MM.1S (cell line): ENCODE data around the gene PRRG2.

Source experiments
- DNase-seq: peaks from one replicate; pipeline ENCODE4 v3.0.0-alpha.2; 2015
- H2AFZ ChIP-seq: fragments of 300-600 bp; sonication (generic); 2 replicates; pipeline ENCODE4 v1.6.0; 2016; ENCODE audit warnings: antibody characterized with exemption, low read length
- H3F3A ChIP-seq: fragments of 300-600 bp; sonication (generic); 2 replicates; pipeline ENCODE4 v1.6.1; 2016; ENCODE audit warnings: mild to moderate bottlenecking, antibody characterized with exemption, low read length, moderate library complexity, mixed read lengths; ENCODE audit not compliant: insufficient read depth
- H3K27ac ChIP-seq: fragments of 300-600 bp; sonication (generic); 2 replicates; pipeline ENCODE4 v1.5.1; 2016; ENCODE audit warnings: mild to moderate bottlenecking, low read length
- H3K27me3 ChIP-seq: fragments of 300-600 bp; sonication (generic); replicated peaks from 2 replicates; pipeline ENCODE4 v1.6.0; 2016; ENCODE audit warnings: low read length; ENCODE audit not compliant: insufficient read depth
- H3K36me3 ChIP-seq: fragments of 300-600 bp; sonication (generic); replicated peaks from 2 replicates; pipeline ENCODE4 v1.6.1; 2016; ENCODE audit warnings: mild to moderate bottlenecking, low read length, mixed read lengths; ENCODE audit not compliant: insufficient read depth
- H3K4me1 ChIP-seq: fragments of 300-600 bp; sonication (generic); 2 replicates; pipeline ENCODE4 v1.6.1; 2016; ENCODE audit warnings: low read length, mixed read lengths
- H3K4me2 ChIP-seq: fragments of 300-600 bp; sonication (generic); 2 replicates; pipeline ENCODE4 v1.6.0; 2016; ENCODE audit warnings: low read depth, low read length
- H3K4me3 ChIP-seq: fragments of 300-600 bp; sonication (generic); 2 replicates; pipeline ENCODE4 v1.5.1; 2016; ENCODE audit warnings: low read length, mixed read lengths
- H3K79me2 ChIP-seq: fragments of 300-600 bp; sonication (generic); 2 replicates; pipeline ENCODE4 v1.6.1; 2016; ENCODE audit warnings: mixed run types, low read length, mixed read lengths
- H3K9ac ChIP-seq: fragments of 300-600 bp; sonication (generic); 2 replicates; pipeline ENCODE4 v1.6.1; 2016; ENCODE audit warnings: low read length, mixed read lengths
- H3K9me2 ChIP-seq: fragments of 300-600 bp; sonication (generic); replicated peaks from 2 replicates; pipeline ENCODE4 v1.6.1; 2016; ENCODE audit warnings: mild to moderate bottlenecking, low read length, mixed read lengths; ENCODE audit not compliant: insufficient read depth
- H3K9me3 ChIP-seq: fragments of 300-600 bp; sonication (generic); replicated peaks from 2 replicates; pipeline ENCODE4 v1.6.1; 2016; ENCODE audit warnings: mild to moderate bottlenecking, low read length, mixed read lengths; ENCODE audit not compliant: insufficient read depth
- H4K20me1 ChIP-seq: fragments of 300-600 bp; sonication (generic); 2 replicates; pipeline ENCODE4 v1.6.1; 2016; ENCODE audit warnings: mild to moderate bottlenecking, low read length, moderate library complexity, mixed read lengths; ENCODE audit not compliant: insufficient read depth
- EZH2 ChIP-seq: fragments of 300-600 bp; sonication (generic); optimal IDR thresholded peaks from 2 replicates; pipeline ENCODE3; 2017; ENCODE audit warnings: low read depth, mild to moderate bottlenecking, antibody characterized with exemption, low read length, mixed read lengths
- EZH2phosphoT487 ChIP-seq: fragments of 300-600 bp; sonication (generic); IDR thresholded peaks from 2 replicates; pipeline ENCODE4 v1.6.1; 2018; ENCODE audit warnings: antibody characterized with exemption, low read length
- TF ChIP-seq, protein P1 (sequence below): fragments of 300-600 bp; sonication (generic); IDR thresholded peaks from 2 replicates; pipeline ENCODE4 v1.5.1; 2016; ENCODE audit warnings: antibody characterized with exemption, low read length, mixed read lengths

The PRRG2 gene

DNA sequence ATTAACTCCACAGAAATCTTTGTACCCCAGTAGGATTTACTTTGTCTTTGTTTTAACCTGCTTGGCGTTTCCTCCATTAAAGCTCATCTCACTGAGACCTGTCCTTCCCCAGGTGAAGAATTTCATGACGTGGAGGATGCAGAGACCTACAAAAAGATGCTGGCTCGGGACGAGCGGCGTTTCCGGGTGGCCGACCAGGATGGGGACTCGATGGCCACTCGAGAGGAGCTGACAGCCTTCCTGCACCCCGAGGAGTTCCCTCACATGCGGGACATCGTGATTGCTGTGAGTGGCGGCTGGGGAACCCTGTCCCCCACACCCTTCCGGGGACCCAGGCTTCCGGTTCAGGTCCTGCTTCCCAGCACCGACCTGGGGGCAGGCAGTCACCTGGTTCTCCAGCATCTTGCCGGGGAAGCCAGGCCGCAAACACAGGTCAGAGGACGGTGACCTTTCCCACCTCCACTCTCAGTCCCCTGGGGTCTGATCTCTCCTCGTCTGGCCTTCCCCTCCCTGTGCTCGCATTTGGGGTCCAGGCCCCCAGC lies 44.1 kb upstream of the PRRG2 start:
- H3K9me2 ChIP-seq, result no peaks in the 10 kb centered on the region
- H3K4me2 ChIP-seq, result no peak overlapping the region
- TF ChIP-seq EZH2, result no peak
- TF ChIP-seq, protein P1, sequence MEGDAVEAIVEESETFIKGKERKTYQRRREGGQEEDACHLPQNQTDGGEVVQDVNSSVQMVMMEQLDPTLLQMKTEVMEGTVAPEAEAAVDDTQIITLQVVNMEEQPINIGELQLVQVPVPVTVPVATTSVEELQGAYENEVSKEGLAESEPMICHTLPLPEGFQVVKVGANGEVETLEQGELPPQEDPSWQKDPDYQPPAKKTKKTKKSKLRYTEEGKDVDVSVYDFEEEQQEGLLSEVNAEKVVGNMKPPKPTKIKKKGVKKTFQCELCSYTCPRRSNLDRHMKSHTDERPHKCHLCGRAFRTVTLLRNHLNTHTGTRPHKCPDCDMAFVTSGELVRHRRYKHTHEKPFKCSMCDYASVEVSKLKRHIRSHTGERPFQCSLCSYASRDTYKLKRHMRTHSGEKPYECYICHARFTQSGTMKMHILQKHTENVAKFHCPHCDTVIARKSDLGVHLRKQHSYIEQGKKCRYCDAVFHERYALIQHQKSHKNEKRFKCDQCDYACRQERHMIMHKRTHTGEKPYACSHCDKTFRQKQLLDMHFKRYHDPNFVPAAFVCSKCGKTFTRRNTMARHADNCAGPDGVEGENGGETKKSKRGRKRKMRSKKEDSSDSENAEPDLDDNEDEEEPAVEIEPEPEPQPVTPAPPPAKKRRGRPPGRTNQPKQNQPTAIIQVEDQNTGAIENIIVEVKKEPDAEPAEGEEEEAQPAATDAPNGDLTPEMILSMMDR, result no peak
- TF ChIP-seq EZH2phosphoT487, result no peak
- H3K79me2 ChIP-seq, result no peaks in the 10 kb centered on the region
- DNase-seq, result no peak
- no peak overlapping the region for H3K4me3 ChIP-seq
- 0 out of 2 replicates have a peak, but pooled peaks cover 12% of the 10 kb centered on the region for H3F3A ChIP-seq
- H3K27ac ChIP-seq, result no peak overlapping the region
- H3K36me3 ChIP-seq, result no peaks in the 10 kb centered on the region
- H3K27me3 ChIP-seq, result peaks cover 48% of the 10 kb centered on the region
- no peaks in the 10 kb centered on the region for H4K20me1 ChIP-seq
- no peak overlapping the region for H3K9ac ChIP-seq
- H2AFZ ChIP-seq, result no peak overlapping the region
- H3K9me3 ChIP-seq, result no peaks in the 10 kb centered on the region
- H3K4me1 ChIP-seq, result peaks cover 17% of the 10 kb centered on the region

DNA sequence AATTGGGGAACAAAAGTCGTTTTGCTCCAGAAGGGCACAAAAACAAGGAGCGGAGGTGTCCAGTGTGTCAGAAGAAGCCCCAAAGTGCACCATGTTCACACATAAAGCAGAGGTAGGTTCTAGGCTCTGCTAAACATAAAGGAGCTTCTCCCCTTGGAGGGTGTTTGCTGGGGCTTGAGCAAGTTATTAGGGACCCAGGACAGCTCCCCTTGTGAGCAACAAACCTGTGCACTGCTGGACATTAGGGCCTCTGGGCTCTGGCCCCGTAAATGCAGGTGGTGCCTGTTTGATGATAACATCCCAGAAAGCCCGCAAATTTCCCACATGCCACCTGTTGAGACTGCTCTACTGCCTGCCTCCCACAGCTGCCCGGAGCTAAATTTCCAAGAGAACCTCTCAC lies 42.5 kb upstream of the PRRG2 start:
- Histone ChIP-seq H3K4me3 (no peak overlapping the region), H3K4me2 (no peak overlapping the region), H3K27ac (no peak overlapping the region), H2AFZ (no peak overlapping the region), H3K27me3 (peaks cover 52% of the 10 kb centered on the region), H3K9me3 (no peaks in the 10 kb centered on the region), H3K9ac (no peak overlapping the region), H4K20me1 (no peaks in the 10 kb centered on the region), H3K9me2 (no peaks in the 10 kb centered on the region), H3K4me1 (peaks cover 13% of the 10 kb centered on the region), H3K79me2 (no peaks in the 10 kb centered on the region), H3K36me3 (no peaks in the 10 kb centered on the region), H3F3A (0 out of 2 replicates have a peak, but pooled peaks cover 12% of the 10 kb centered on the region)
- no peak for DNase-seq
- TF ChIP-seq EZH2phosphoT487 (no peak), EZH2 (no peak)
- TF ChIP-seq, protein P1, result no peak

DNA sequence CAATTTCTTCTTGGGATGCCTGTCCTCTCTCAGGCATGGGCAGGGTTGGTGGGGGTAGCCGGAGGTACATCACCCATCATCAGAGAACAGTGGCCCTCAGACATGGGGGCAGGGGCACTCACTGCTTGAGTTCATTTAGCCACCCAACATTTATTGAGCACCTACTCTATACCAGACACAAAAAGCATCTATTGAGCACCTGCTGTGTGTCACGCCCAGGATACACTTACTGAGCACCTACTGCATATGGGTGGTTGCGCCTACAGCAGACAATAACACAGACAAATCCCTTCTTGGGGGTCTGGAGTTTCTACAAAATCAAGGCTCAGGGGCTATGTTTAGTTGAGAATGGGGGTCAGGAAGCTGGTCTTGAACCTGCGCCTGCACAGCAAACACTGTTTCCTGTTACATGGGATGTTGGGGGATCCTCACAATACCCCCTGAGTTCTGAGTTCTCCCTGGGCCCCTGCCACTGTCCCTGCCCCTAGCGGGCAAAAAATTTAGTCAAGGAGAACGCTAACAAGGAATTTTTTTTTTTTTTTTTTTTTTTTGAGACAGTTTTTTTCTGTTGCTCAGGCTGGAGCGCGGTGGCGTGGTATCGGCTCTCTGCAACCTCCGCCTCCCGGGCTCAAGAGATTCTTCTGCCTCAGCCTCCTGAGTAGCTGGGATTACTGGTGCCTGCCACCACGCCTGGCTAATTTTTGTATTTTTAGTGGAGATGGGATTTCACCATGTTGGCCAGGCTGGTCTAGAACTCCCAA lies 41.7 kb upstream of the PRRG2 start:
- no peak overlapping the region for H3K9ac ChIP-seq
- H3K9me2 ChIP-seq, result no peaks in the 10 kb centered on the region
- H3K27ac ChIP-seq, result no peak overlapping the region
- H3K9me3 ChIP-seq, result no peaks in the 10 kb centered on the region
- peaks cover 58% of the 10 kb centered on the region for H3K27me3 ChIP-seq
- no peaks in the 10 kb centered on the region for H4K20me1 ChIP-seq
- H3K36me3 ChIP-seq, result no peaks in the 10 kb centered on the region
- H3K4me3 ChIP-seq, result no peak overlapping the region
- H2AFZ ChIP-seq, result no peak overlapping the region
- peaks cover 11% of the 10 kb centered on the region for H3K4me1 ChIP-seq
- 0 out of 2 replicates have a peak, but pooled peaks cover 11% of the 10 kb centered on the region for H3F3A ChIP-seq
- TF ChIP-seq EZH2 (no peak), EZH2phosphoT487 (no peak)
- TF ChIP-seq, protein P1, result no peak
- no peak overlapping the region for H3K4me2 ChIP-seq
- DNase-seq, result no peak
- no peaks in the 10 kb centered on the region for H3K79me2 ChIP-seq
